NCI-H345 treated with DMSO at 0.1 percent for 48 hours (cell line): ENCODE measurements around the gene ZNF799.
"Not testable (repeated sequence)": the region's sequence is repeated elsewhere in the genome, so short reads cannot be mapped to it uniquely, and the experiment has no call there.

ENCODE experiments used
- DNase-seq: peaks from one replicate; lab custom pipeline; 2025; ENCODE audit not compliant: unreplicated experiment; lab: John Stamatoyannopoulos, UW

Gene ZNF799

GRCh38 chr19:12364391-12365235 is 36.5 kb downstream of the ZNF799 start:
- no peak for DNase-seq

GRCh38 chr19:12362236-12362635 is 38.8 kb downstream of the ZNF799 start:
- not testable (repeated sequence) for DNase-seq

GRCh38 chr19:12353375-12353774 is 47.7 kb downstream of the ZNF799 start:
- no peak for DNase-seq

- no peak for DNase-seq
These were observed 50.2 kb downstream of the ZNF799 start for GRCh38 chr19:12350890-12351197.

GRCh38 chr19:12350185-12350889 is 50.7 kb downstream of the ZNF799 start:
- DNase-seq, result no peak

- no peak for DNase-seq
These were observed 54.2 kb downstream of the ZNF799 start for GRCh38 chr19:12346896-12347295.

- DNase-seq, result no peak
These were observed 55.9 kb downstream of the ZNF799 start for GRCh38 chr19:12345197-12345596.
